HG02678 (cell line): Measurements from ENCODE around the gene CARMIL1.
"Not testable (repeated sequence)": the region's sequence is repeated elsewhere in the genome, so short reads cannot be mapped to it uniquely, and the experiment has no call there.

ENCODE experiments used
- ATAC-seq: cut with Tn5 transposase; IDR thresholded peaks from one replicate; pipeline ENCODE4 v1.9.1; 2021; ENCODE audit warnings: mild to moderate bottlenecking, moderate library complexity; ENCODE audit not compliant: unreplicated experiment

CARMIL1 gene

GRCh38 chr6:25548451-25548850 lies 269.3 kb downstream of the CARMIL1 start:
- ATAC-seq, result no peak

DNA sequence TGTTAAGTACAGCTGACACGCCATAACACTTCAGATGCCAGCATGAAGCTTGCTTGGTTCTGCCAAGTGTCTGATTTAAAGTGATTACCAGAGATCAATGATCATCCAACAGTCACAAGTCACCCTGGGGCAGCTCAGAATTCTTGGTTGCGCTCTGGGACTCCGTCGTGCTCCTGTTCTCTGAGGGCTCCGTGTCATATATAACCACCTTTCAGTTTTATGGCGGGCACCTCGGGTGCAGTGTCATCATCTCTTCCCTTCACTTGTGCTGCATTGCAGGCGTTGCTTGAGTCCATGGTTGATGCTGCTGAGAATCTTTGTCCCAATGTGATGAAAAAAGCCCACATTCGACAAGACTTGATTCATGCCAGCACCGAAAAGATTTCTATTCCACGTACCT lies 271.5 kb downstream of the CARMIL1 start:
- no peak for ATAC-seq

GRCh38 chr6:25553502-25553901 lies 274.3 kb downstream of the CARMIL1 start:
- ATAC-seq, result no peak

DNA sequence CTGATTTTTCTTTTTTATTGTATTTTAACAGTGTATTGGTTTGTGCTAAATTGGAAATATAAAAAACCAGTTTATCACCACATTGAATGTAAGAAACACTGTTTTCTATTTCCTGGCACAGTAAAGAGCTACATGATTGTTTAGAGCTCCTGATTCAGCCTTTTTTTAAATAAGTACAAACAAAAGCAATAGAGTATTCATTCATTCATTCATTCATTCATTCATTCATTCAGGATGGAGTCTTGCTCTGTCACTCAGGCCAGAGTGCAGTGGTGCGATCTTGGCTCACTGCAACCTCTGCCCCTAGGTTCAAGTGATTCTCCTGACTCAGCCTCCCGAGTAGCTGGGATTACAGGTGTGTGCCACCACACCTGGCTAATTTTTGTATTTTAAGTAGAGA lies 276.0 kb downstream of the CARMIL1 start:
- no peak for ATAC-seq

DNA sequence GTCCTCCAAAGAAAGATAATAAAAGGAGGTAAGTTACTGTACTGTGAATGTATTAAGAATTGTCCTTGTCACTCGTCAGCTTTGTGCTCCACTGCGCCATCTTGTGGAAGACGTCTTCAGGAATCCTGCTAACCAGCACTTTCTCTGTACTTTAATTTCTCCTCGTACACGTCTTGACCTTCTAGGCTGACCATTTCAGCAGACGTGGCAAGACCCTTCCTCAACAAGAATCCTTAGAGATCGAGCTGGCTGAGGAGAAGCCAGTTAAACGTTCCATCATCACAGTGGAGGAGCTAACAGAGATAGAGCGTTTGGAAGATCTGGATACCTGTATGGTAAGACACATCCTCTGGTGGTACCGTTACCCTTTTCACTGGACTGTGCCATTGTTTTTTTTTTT lies 277.3 kb downstream of the CARMIL1 start:
- no peak for ATAC-seq

- no peak for ATAC-seq
These were observed 279.1 kb downstream of the CARMIL1 start for GRCh38 chr6:25558155-25558817.

- no peak for ATAC-seq
These were observed 281.7 kb downstream of the CARMIL1 start for GRCh38 chr6:25560865-25561264.

DNA sequence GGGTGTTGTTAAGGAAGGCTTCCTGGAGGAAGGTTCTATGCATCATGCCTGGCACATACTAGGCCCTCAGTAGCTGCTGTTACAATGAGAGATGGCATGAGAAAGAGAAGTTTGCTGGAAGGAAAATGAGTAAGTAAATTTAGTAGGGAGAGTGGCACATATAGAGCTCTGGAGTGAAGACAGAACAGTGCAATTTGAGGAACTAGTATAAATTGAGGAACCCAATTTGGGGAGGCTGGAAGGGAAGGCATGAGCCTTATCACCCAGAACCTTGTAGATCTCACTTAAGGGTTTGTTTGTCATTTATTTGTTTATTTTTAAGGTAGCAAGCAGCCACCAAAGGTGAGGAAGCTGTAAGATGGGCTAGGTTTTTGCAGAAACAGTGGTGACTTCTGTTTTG lies 285.8 kb downstream of the CARMIL1 start:
- ATAC-seq, result no peak

GRCh38 chr6:25570578-25570977 lies 291.4 kb downstream of the CARMIL1 start:
- no peak for ATAC-seq

DNA sequence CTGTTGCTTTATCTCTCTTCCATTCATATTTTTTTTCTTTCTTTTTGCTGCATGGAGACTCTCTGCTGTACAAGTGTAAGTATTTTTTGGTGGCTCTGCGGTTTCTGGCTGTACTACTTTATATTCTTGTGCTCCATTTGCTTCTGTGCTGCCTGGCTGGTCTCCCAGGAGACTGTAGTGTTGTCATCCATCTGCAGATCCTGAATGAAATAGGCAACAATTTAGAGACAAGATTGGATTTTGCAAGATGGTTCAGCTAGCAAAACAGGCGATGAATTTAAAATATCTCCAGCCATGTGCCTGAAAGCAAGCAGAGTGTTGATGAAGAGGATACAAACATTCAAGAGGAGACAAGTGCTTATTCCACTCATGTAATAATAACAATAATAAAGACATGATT lies 297.7 kb downstream of the CARMIL1 start:
- ATAC-seq, result no peak

- no peak for ATAC-seq
These were observed 299.4 kb downstream of the CARMIL1 start for GRCh38 chr6:25578538-25578937.

GRCh38 chr6:25579391-25579883 lies 300.3 kb downstream of the CARMIL1 start:
- no peak for ATAC-seq

DNA sequence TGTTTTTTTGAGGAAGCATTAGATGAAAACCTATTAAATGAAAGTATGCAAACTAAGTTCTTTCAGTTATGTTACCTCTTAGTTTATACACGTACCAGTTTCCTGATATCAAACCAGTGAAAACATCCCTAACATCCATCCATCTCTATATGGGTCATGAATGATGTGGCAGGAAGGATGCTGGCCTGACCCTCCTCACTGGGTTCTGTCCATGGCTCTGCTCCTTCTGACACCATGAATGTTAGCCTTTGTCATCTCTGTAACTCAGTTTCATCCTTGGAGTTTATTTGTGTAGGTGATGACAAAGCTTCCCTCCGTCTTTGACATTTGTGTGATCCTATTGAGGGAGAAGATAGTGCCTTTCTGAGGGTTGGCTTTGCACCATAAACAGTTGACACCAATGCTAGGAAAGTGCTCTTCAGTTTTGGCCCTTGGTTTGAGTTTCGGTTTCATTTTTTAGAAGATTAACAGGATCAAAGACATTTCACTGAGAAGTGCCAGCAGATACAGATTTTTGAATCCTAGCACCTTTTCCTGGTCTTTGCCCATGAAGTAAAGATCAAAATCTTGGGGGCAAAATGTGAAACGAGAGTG lies 300.8 kb downstream of the CARMIL1 start:
- ATAC-seq, result no peak

GRCh38 chr6:25582101-25582500 lies 302.9 kb downstream of the CARMIL1 start:
- ATAC-seq, result no peak

GRCh38 chr6:25583099-25583498 lies 303.9 kb downstream of the CARMIL1 start:
- ATAC-seq, result no peak

- no peak for ATAC-seq
These were observed 304.7 kb downstream of the CARMIL1 start for GRCh38 chr6:25583906-25584305.

- ATAC-seq, result no peak
These were observed 306.1 kb downstream of the CARMIL1 start for GRCh38 chr6:25585225-25585624.

DNA sequence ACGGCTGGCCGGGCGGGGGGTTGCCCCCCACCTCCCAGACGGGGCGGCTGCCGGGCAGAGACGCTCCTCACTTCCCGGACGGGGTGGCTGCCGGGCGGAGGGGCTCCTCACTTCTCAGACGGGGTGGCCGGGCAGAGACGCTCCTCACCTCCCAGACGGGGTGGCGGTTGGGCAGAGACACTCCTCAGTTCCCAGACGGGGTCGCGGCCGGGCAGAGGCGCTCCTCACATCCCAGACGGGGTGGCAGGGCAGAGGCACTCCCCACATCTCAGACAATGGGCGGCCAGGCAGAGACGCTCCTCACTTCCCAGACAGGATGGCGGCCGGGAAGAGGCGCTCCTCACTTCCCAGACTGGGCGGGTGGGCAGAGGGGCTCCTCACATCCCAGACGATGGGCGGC lies 306.9 kb downstream of the CARMIL1 start:
- ATAC-seq, result not testable (repeated sequence)

GRCh38 chr6:25586927-25587326 lies 307.8 kb downstream of the CARMIL1 start:
- no peak for ATAC-seq

DNA sequence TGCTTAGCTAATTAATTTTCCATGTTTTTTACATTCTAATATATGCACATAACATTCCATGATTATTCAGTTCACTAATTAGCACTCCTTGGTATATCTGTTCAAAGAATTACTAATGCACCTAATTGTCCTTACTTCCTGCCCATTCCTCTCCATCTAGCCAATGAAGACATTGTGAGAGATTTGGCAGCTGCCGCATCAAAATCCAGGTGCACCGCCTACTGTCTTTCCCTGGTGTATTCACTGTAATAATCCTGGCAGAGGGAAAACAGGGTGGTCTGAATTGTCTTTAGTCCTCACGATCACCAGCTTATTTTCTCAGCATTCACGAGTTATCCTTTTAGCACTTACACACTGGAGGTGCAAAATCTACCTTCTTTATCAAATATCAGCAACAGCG lies 311.8 kb downstream of the CARMIL1 start:
- no peak for ATAC-seq

DNA sequence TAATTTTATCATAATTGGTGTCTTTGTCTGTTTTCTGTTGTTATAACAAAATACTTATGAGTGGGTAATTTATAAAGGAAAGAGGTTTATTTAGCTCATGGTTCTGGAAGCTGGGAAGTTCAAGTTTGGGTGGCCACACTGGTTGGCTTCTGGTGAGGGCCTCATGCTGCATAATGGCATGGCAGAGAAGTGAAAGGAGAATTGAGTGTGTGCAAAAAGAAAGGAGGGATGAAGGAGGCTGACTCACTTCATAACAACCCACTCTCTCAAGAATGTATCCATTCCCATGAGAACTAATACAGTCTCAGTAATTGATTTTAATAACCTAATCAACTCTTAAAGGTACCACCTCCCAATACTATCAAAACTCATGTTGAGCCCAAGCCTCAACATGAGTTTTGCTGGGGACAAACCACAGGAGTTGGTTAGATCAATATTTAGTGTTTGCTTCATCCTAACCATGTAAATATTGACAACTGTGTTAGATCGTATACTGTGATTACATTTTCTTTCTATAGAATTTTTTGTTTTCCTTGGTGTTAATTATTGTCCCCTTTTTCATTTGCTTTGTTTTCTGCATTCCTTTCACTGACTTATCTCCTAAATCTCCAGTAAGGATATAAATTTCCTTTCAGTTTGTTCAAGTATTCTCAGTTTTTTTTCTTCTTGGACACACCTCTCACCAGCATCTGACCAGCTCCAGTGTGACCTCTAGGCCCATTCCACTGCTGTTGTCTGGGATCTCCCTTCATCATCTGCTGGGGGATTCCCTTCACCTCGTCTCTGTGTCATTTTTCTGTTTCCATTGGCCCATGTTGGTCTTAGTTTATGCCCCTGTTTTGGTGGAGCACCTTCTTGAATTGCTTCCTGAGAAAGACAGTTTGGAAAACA lies 318.0 kb downstream of the CARMIL1 start:
- ATAC-seq, result no peak
